NT2/D1 (cell line): ENCODE results near the gene KMT2E.

Source experiments
- YY1 ChIP-seq: IDR thresholded peaks from 2 replicates; pipeline ENCODE4 v1.6.1; 2011; ENCODE audit not compliant: insufficient read length, insufficient read depth
- ZNF274 ChIP-seq: IDR thresholded peaks from 2 replicates; pipeline ENCODE4 v1.6.1; 2011; ENCODE audit warnings: mild to moderate bottlenecking, low read depth, low read length

- TF ChIP-seq ZNF274 (no peak), YY1 (no peak)
Observed at GRCh38 chr7:104982308-104983075, 31.5 kb upstream of the KMT2E start.
